ENCODE results near the gene MTUS2. TPM values are rescaled to one million over a fixed set of nuclear protein-coding genes. Genes with fewer than 3 reads are reported as not detected.

MTUS2 gene
- total RNA-seq, 5 donors from 2014 or later (not counting 1 experiment from before 2014, with no cell fraction given): 0.05 to 0.28 (median 0.12) TPM

GRCh38 chr13:29355029-29355428 lies 534.9 kb downstream of the MTUS2 start:
- H3K9me3 ChIP-seq: no peaks in the 10 kb centered on the region
- ChIA-PET POLR2A (no interaction called here), CTCF (no interaction called here)
- H3K27ac ChIP-seq (ENCODE audit: low read length): no peak overlapping the region
- WGBS (ENCODE audit: insufficient coverage): 96% methylated on average over 5 of the region's 6 CpGs
- Mint-ChIP-seq H3K4me3 (no peak overlapping the region), H3K36me3 (no peaks in the 10 kb centered on the region), H3K4me1 (no peaks in the 10 kb centered on the region), H3K27ac (no peak overlapping the region), H3K9me3 (no peaks in the 10 kb centered on the region), H3K27me3 (peaks cover 22 to 23% of the 10 kb centered on the region in 2 donors)
- no peak overlapping the region for H3K4me3 ChIP-seq (ENCODE audit: control insufficient read depth in 1 of 2, extremely low read depth in 1 of 2, low read length in 1 of 2)
- no peak for DNase-seq
- no peaks in the 10 kb centered on the region for H3K36me3 ChIP-seq (ENCODE audit: control insufficient read depth in 2 of 2, extremely low read depth in 1 of 2, insufficient read depth in 1 of 2, low read length in 1 of 2)
- H3K4me1 ChIP-seq (ENCODE audit: control insufficient read depth in 1 of 2, extremely low read depth in 1 of 2, insufficient read depth in 2 of 2, low read length in 2 of 2): no peaks in the 10 kb centered on the region
- peaks cover 0 to 2% of the 10 kb centered on the region in 2 experiments for H3K27me3 ChIP-seq (replicated peaks in 1 of 2; ENCODE audit: control insufficient read depth in 2 of 2, extremely low read depth in 1 of 2, insufficient read depth in 2 of 2, low read length in 1 of 2)
- no peak for ATAC-seq (replicated peaks in 1 of 4)

GRCh38 chr13:29359181-29359580 lies 539.0 kb downstream of the MTUS2 start:
- peaks cover 0 to 4% of the 10 kb centered on the region in 2 experiments for H3K4me1 ChIP-seq (ENCODE audit: control insufficient read depth in 1 of 2, extremely low read depth in 1 of 2, insufficient read depth in 2 of 2, low read length in 2 of 2)
- no peak overlapping the region for H3K27ac ChIP-seq (ENCODE audit: low read length)
- 95% methylated on average over 14 of the region's 19 CpGs for WGBS (ENCODE audit: insufficient coverage)
- no peak overlapping the region for H3K4me3 Mint-ChIP-seq
- no peaks in the 10 kb centered on the region for H3K36me3 ChIP-seq (ENCODE audit: control insufficient read depth in 2 of 2, extremely low read depth in 1 of 2, insufficient read depth in 1 of 2, low read length in 1 of 2)
- peaks cover 0 to 5% (median 4%) of the 10 kb centered on the region in 3 donors for H3K4me1 Mint-ChIP-seq
- CTCF ChIA-PET: interaction anchor here in 1 of 2 donors (0.6 kb wide), 1 partner anchor 1670 kb away, joined by 4 read pairs; no protein-coding TSS in a partner anchor
- H3K9me3 ChIP-seq: no peaks in the 10 kb centered on the region
- H3K36me3 Mint-ChIP-seq: no peaks in the 10 kb centered on the region
- no peak overlapping the region for H3K27ac Mint-ChIP-seq
- no peak for ATAC-seq (replicated peaks in 1 of 4)
- H3K27me3 ChIP-seq (replicated peaks in 1 of 2; ENCODE audit: control insufficient read depth in 2 of 2, extremely low read depth in 1 of 2, insufficient read depth in 2 of 2, low read length in 1 of 2): peaks cover 2 to 5% of the 10 kb centered on the region in 2 experiments
- H3K9me3 Mint-ChIP-seq: no peaks in the 10 kb centered on the region
- peaks cover 14 to 19% of the 10 kb centered on the region in 2 donors for H3K27me3 Mint-ChIP-seq
- no peak for DNase-seq
- POLR2A ChIA-PET: no interaction called here
- H3K4me3 ChIP-seq (ENCODE audit: control insufficient read depth in 1 of 2, extremely low read depth in 1 of 2, low read length in 1 of 2): no peak overlapping the region

GRCh38 chr13:29361716-29362115 lies 541.6 kb downstream of the MTUS2 start:
- no peak overlapping the region for H3K4me3 ChIP-seq (ENCODE audit: control insufficient read depth in 1 of 2, extremely low read depth in 1 of 2, low read length in 1 of 2)
- CTCF ChIA-PET: no interaction called here
- H3K4me1 ChIP-seq (ENCODE audit: control insufficient read depth in 1 of 2, extremely low read depth in 1 of 2, insufficient read depth in 2 of 2, low read length in 2 of 2): peaks cover 0 to 4% of the 10 kb centered on the region in 2 experiments
- 40% methylated on average over 2 of the region's 3 CpGs for WGBS (ENCODE audit: insufficient coverage)
- peaks cover 2 to 3% of the 10 kb centered on the region in 2 experiments for H3K27me3 ChIP-seq (replicated peaks in 1 of 2; ENCODE audit: control insufficient read depth in 2 of 2, extremely low read depth in 1 of 2, insufficient read depth in 2 of 2, low read length in 1 of 2)
- H3K36me3 ChIP-seq (ENCODE audit: control insufficient read depth in 2 of 2, extremely low read depth in 1 of 2, insufficient read depth in 1 of 2, low read length in 1 of 2): no peaks in the 10 kb centered on the region
- Mint-ChIP-seq H3K9me3 (no peaks in the 10 kb centered on the region), H3K36me3 (no peaks in the 10 kb centered on the region), H3K27me3 (peaks cover 2 to 20% of the 10 kb centered on the region in 2 donors), H3K4me3 (no peak overlapping the region), H3K27ac (no peak overlapping the region), H3K4me1 (peaks cover 0 to 5% (median 4%) of the 10 kb centered on the region in 3 donors)
- DNase-seq: no peak
- POLR2A ChIA-PET: no interaction called here
- no peak overlapping the region for H3K27ac ChIP-seq (ENCODE audit: low read length)
- ATAC-seq (replicated peaks in 1 of 4): no peak
- no peaks in the 10 kb centered on the region for H3K9me3 ChIP-seq

GRCh38 chr13:29362849-29363604 lies 542.9 kb downstream of the MTUS2 start:
- 29% methylated on average over 2 of the region's 6 CpGs for WGBS (ENCODE audit: insufficient coverage)
- H3K36me3 Mint-ChIP-seq: no peaks in the 10 kb centered on the region
- peaks cover 0 to 5% (median 4%) of the 10 kb centered on the region in 3 donors for H3K4me1 Mint-ChIP-seq
- ATAC-seq (replicated peaks in 1 of 4) (peak; percentile 63 to 91 (median 72)), DNase-seq (peak in 17 of 35 experiments; percentile 1 to 59 (median 12))
- Histone ChIP-seq H3K27ac (ENCODE audit: low read length) (no peak overlapping the region), H3K27me3 (replicated peaks in 1 of 2; ENCODE audit: control insufficient read depth in 2 of 2, extremely low read depth in 1 of 2, insufficient read depth in 2 of 2, low read length in 1 of 2) (peaks cover 2 to 3% of the 10 kb centered on the region in 2 experiments), H3K4me3 (ENCODE audit: control insufficient read depth in 1 of 2, extremely low read depth in 1 of 2, low read length in 1 of 2) (no peak overlapping the region), H3K4me1 (ENCODE audit: control insufficient read depth in 1 of 2, extremely low read depth in 1 of 2, insufficient read depth in 2 of 2, low read length in 2 of 2) (peaks cover 0 to 4% of the 10 kb centered on the region in 2 experiments), H3K9me3 (no peaks in the 10 kb centered on the region), H3K36me3 (ENCODE audit: control insufficient read depth in 2 of 2, extremely low read depth in 1 of 2, insufficient read depth in 1 of 2, low read length in 1 of 2) (no peaks in the 10 kb centered on the region)
- no peaks in the 10 kb centered on the region for H3K9me3 Mint-ChIP-seq
- ChIA-PET CTCF (interaction anchor here (0.7 to 1.0 kb wide), 3 partner anchors 13 to 542 kb away, joined by 3 read pairs; no protein-coding TSS in a partner anchor), POLR2A (interaction anchor here in 1 of 2 donors (0.6 kb wide), 1 partner anchor 167 kb away, joined by 6 read pairs; no protein-coding TSS in a partner anchor)
- peak overlapping the region in 1 of 3 donors; percentile 20 for H3K4me3 Mint-ChIP-seq
- no peak overlapping the region for H3K27ac Mint-ChIP-seq
- H3K27me3 Mint-ChIP-seq: peaks cover 6 to 25% of the 10 kb centered on the region in 2 donors

GRCh38 chr13:29369060-29369743 lies 549.1 kb downstream of the MTUS2 start:
- CTCF ChIA-PET: no interaction called here
- WGBS (ENCODE audit: insufficient coverage): 3% methylated on average over 5 of the region's 8 CpGs

GRCh38 chr13:29379281-29379680 lies 559.1 kb downstream of the MTUS2 start:
- Histone ChIP-seq H3K27ac (ENCODE audit: low read length) (no peak overlapping the region), H3K4me1 (ENCODE audit: control insufficient read depth in 1 of 2, extremely low read depth in 1 of 2, insufficient read depth in 2 of 2, low read length in 2 of 2) (no peaks in the 10 kb centered on the region), H3K36me3 (ENCODE audit: control insufficient read depth in 2 of 2, extremely low read depth in 1 of 2, insufficient read depth in 1 of 2, low read length in 1 of 2) (no peaks in the 10 kb centered on the region), H3K9me3 (no peaks in the 10 kb centered on the region), H3K27me3 (replicated peaks in 1 of 2; ENCODE audit: control insufficient read depth in 2 of 2, extremely low read depth in 1 of 2, insufficient read depth in 2 of 2, low read length in 1 of 2) (no peaks in the 10 kb centered on the region), H3K4me3 (ENCODE audit: control insufficient read depth in 1 of 2, extremely low read depth in 1 of 2, low read length in 1 of 2) (no peak overlapping the region)
- Mint-ChIP-seq H3K9me3 (peaks cover under 1 to 3% (median 3%) of the 10 kb centered on the region in 3 donors), H3K27ac (no peak overlapping the region), H3K4me1 (no peaks in the 10 kb centered on the region), H3K27me3 (peaks cover 12 to 14% of the 10 kb centered on the region in 2 donors), H3K36me3 (no peaks in the 10 kb centered on the region), H3K4me3 (no peak overlapping the region)
- ChIA-PET CTCF (no interaction called here), POLR2A (no interaction called here)
- no peak for ATAC-seq (replicated peaks in 1 of 4)
- WGBS (ENCODE audit: insufficient coverage): no CpG with 5 or more reads among the region's 4 CpGs
- DNase-seq: no peak

More at GRCh38 chr13:29369060-29369743, 549.1 kb downstream of the MTUS2 start:
- H3K36me3 ChIP-seq (ENCODE audit: control insufficient read depth in 2 of 2, extremely low read depth in 1 of 2, insufficient read depth in 1 of 2, low read length in 1 of 2): no peaks in the 10 kb centered on the region
- no peak overlapping the region for H3K27ac ChIP-seq (ENCODE audit: low read length)
- Mint-ChIP-seq H3K4me1 (peaks cover 3 to 11% (median 3%) of the 10 kb centered on the region in 3 donors), H3K27me3 (peaks cover 16 to 36% of the 10 kb centered on the region in 2 donors), H3K36me3 (no peaks in the 10 kb centered on the region), H3K4me3 (no peak overlapping the region), H3K27ac (no peak overlapping the region), H3K9me3 (peaks cover 0 to 7% (median 0%) of the 10 kb centered on the region in 3 donors)
- peaks cover 0 to 3% of the 10 kb centered on the region in 2 experiments for H3K27me3 ChIP-seq (replicated peaks in 1 of 2; ENCODE audit: control insufficient read depth in 2 of 2, extremely low read depth in 1 of 2, insufficient read depth in 2 of 2, low read length in 1 of 2)
- POLR2A ChIA-PET: no interaction called here
- no peak for ATAC-seq (replicated peaks in 1 of 4)
- H3K4me1 ChIP-seq (ENCODE audit: control insufficient read depth in 1 of 2, extremely low read depth in 1 of 2, insufficient read depth in 2 of 2, low read length in 2 of 2): no peaks in the 10 kb centered on the region
- no peak overlapping the region for H3K4me3 ChIP-seq (ENCODE audit: control insufficient read depth in 1 of 2, extremely low read depth in 1 of 2, low read length in 1 of 2)
- peak in 1 of 35 experiments; percentile 35 for DNase-seq
- H3K9me3 ChIP-seq: no peaks in the 10 kb centered on the region

All from T-cell (primary cell).